ES-I3 (cell line): Measurements from ENCODE around the gene DENR.
"Not testable (repeated sequence)": the region's sequence is repeated elsewhere in the genome, so short reads cannot be mapped to it uniquely, and the experiment has no call there.

Source experiments
- H3K36me3 ChIP-seq: 2 replicates; pipeline ENCODE4 v1.6.1; 2013; ENCODE audit warnings: mild to moderate bottlenecking, low read length, control low read depth, moderate library complexity; ENCODE audit not compliant: insufficient read depth
- H3K4me1 ChIP-seq: 2 replicates; pipeline ENCODE4 v1.6.1; 2013; ENCODE audit warnings: mild to moderate bottlenecking, control low read depth, low read length; ENCODE audit not compliant: insufficient read depth
- H3K9ac ChIP-seq: 2 replicates; pipeline ENCODE4 v1.6.1; 2013; ENCODE audit warnings: low read depth, mild to moderate bottlenecking, low read length, moderate library complexity
- H3K9me3 ChIP-seq: 2 replicates; pipeline ENCODE4 v1.6.1; 2013; ENCODE audit warnings: mild to moderate bottlenecking, low read length, moderate library complexity; ENCODE audit not compliant: control insufficient read depth, insufficient read depth

DENR gene

DNA sequence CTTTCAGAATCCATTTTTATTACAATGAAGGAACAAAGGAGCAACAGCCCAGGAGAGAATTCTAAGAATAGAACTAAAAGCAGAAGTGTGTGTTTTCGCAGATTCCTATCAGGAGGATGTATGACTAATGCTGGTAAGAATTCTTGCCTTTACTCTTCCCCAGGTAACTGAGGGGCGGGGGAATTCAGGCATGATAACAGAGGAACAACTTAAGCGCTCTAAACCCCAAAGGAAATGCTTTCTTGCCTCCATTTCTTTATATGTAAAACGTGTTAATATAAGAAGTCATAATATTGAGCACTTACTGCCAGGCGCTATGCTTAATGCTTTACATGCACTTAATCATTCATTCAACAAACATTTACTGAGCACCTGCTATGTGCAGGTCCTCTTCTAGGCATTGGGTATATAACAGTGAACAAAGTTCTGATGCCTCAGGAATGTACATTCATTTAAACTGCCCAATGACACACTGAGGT lies 26.5 kb upstream of the DENR start:
- peaks cover 11% of the 10 kb centered on the region for H3K4me1 ChIP-seq
- no peaks in the 10 kb centered on the region for H3K36me3 ChIP-seq
- no peak overlapping the region; the same call in 1 of the 2 replicates for H3K9ac ChIP-seq
- no peaks in the 10 kb centered on the region for H3K9me3 ChIP-seq

DNA sequence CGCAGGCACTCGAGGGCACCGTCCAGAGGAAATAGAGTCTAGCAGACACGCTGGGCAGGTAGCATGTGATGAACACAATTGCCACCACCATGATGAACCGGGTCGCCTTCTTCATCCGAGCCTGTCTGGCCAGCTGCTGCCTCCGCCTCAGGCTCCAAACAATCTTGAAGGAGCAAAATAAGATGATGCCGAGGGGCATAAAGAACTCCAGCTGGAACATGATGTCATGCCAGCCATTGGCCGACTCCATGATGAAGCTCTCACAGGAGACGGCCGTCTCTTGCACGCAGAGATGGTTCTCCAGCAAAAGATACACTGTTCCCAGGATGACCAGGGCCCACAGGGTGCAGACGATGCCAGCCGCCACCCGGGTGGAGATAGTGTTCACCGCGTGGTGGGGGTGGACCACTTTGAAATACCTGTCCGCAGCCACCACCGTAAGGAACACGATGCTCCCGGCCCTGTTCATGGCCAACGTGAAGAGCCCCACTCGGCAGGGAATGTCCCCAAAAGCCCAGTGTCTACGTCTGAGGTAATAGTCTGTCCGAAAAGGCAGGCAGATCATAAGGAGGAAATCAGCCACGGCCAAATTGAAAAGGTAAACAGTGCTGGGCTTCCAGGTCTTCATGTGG lies 22.9 kb upstream of the DENR start:
- Histone ChIP-seq H3K36me3 (no peaks in the 10 kb centered on the region), H3K9me3 (no peaks in the 10 kb centered on the region), H3K9ac (no peak overlapping the region), H3K4me1 (peaks cover 11% of the 10 kb centered on the region)

DNA sequence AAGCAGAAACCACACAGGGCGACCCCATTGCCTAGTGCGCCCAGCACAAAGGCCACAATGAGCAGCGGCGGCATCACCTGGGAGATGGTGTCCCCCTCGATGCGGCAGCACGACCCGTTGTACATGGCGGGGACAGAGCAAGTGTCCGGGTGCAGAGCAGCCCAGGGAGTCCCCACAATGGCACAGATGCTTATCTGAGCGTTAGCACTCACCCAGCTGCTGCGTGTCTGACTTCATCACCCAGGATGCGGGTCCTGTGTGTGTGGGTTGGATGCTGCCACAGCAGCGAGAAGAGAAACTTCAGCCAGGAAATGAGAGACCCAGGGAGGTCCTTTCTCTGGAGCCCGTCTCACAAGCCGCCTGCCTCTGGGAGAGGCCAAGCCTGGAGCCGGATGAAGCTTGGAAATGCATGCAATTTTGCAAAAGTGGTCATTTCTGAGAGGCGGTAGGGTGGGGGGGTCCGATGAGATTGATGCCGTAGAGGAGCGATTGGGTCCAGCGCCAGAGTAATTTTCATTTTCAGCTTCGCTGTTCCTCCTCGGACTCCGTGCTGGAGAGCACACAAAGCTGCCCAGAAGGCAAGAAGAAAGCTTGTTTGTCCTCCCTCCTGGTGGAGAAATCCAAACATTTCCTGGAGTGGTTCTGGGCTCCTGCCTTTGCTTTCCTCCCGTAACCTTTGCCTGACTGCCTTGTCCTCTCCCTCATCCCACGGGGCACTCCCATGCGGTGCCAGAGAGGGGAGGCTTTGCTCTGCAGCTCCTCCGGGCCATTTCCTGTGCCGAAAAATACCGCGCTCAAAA lies 22.2 kb upstream of the DENR start, which contains the start of gene HCAR1:
Gene HCAR1 (minus strand): TSS at position 630 of the 800 bp plus-strand sequence. CDS start 505 bp downstream, at position 125.
- peaks cover 4% of the 10 kb centered on the region; the same call in 1 of the 2 replicates for H3K4me1 ChIP-seq
- no peaks in the 10 kb centered on the region for H3K9me3 ChIP-seq
- no peaks in the 10 kb centered on the region for H3K36me3 ChIP-seq
- no peak within 1 kb of the TSS for H3K9ac ChIP-seq

DNA sequence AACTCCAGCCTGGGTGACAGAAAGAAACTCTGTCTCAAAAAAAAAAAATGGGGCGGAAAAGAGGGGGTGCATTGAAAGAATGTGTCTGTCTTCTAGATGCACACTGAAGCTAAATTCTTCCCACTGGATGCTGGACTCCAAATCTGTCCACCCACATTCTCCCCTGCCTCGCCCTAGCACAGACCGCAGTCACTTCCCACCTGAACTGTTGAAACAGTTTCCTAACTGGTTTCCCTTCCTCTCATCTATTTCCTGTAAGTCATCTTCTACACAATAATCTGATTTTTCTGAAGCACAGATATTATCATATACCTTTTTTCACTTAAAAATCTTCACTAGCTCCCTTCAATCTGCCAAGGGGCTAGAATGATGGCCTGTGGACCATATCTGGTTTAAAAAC lies 20.5 kb upstream of the DENR start:
- H3K9me3 ChIP-seq, result 0 out of 2 replicates have a peak, but pooled peaks cover 6% of the 10 kb centered on the region
- H3K4me1 ChIP-seq, result peaks cover 3% of the 10 kb centered on the region; the same call in 1 of the 2 replicates
- no peaks in the 10 kb centered on the region for H3K36me3 ChIP-seq
- H3K9ac ChIP-seq, result no peak overlapping the region

DNA sequence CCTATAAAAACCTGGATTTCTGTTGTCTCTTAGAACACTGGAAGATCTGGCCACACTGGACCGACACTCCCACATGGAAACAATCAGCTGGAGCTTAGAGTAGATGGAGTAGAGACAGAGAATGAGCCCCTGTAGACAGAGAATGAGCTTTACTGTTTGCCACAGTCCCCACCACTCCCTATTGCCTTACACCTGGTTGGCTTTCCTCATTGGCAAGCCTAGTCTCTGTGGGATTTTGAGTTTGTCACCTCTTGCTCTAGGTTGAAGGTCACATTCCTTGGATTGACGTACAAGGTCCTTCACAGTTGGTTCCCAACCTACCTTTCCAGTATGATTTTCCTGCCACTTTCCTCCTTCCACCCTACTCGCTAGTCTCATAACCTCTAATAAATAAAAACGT lies 20.0 kb upstream of the DENR start:
- Histone ChIP-seq H3K4me1 (peaks cover 3% of the 10 kb centered on the region; the same call in 1 of the 2 replicates), H3K9ac (no peak overlapping the region), H3K36me3 (no peaks in the 10 kb centered on the region), H3K9me3 (0 out of 2 replicates have a peak, but pooled peaks cover 6% of the 10 kb centered on the region)

DNA sequence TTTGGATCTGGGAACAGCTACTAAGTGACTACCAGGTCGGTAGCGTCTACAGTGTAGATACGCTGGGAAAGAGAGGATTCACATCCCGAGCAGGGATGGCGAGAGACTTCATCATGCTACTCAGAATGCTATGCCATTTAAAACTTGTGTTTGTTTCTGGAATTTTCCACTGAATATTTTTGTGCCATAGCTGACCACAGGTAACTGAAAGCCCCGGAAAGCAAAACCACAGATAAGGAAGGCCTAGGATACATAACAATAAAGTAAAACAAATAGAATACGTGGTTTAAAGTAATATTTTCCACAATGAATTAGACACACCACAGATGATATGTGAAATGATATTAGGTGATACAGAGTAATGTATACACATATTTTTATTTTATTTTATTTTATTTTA lies 14.1 kb upstream of the DENR start:
- Histone ChIP-seq H3K9me3 (0 out of 2 replicates have a peak, but pooled peaks cover 6% of the 10 kb centered on the region), H3K9ac (no peak overlapping the region), H3K36me3 (no peaks in the 10 kb centered on the region), H3K4me1 (no peaks in the 10 kb centered on the region)

DNA sequence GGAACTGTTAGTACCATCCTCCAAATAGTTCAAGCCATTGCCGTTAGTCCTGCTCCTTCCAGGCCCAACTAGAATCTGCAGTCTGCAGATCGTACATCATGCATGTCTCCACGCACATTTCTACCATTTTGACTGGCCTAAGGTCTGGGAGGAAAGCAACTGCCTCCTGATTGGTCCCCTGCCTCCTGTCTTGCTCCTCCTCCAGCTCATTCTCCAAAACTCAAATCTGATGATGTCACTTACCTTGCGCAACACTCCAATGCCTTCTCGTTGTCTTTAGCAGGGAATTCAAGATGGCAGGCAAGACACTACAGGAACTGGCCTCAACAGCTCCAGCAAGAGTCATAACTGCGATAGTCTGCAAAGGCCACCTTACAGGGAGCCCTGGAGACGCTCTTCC lies 12.3 kb upstream of the DENR start:
- Histone ChIP-seq H3K9me3 (0 out of 2 replicates have a peak, but pooled peaks cover 6% of the 10 kb centered on the region), H3K9ac (no peak overlapping the region), H3K36me3 (no peaks in the 10 kb centered on the region), H3K4me1 (no peaks in the 10 kb centered on the region)

DNA sequence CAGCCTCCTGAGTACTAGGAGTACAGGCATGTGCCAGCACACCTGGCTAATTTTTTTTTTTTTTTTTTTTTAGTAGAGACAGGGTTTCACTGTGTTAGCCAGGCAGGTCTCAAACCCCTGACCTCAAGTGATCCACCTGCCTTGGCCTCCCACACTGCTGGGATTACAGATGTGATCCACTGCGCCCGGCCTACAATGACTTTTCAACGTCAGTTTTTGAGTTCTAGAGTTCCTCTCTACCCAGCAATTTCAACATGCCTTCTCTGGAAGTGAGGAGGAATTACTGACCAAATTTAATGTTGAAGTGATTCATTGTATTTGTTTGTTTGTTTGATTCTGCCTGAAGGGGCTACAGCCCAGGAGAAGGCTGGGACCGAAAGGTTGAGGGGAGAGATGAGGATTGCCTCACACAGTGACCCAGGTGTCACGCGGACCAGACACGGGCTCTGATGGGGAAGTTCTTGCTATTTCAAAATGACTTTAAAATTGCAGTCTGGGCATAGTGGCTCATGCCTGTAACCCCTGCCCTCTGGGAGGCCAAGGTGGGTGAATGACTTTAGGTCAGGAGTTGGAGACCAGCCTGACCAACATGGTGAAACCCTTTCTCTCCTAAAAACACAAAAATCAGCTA lies 8.6 kb upstream of the DENR start:
- Histone ChIP-seq H3K36me3 (no peaks in the 10 kb centered on the region), H3K9me3 (no peaks in the 10 kb centered on the region), H3K4me1 (0 out of 2 replicates have a peak, but pooled peaks cover 3% of the 10 kb centered on the region)

DNA sequence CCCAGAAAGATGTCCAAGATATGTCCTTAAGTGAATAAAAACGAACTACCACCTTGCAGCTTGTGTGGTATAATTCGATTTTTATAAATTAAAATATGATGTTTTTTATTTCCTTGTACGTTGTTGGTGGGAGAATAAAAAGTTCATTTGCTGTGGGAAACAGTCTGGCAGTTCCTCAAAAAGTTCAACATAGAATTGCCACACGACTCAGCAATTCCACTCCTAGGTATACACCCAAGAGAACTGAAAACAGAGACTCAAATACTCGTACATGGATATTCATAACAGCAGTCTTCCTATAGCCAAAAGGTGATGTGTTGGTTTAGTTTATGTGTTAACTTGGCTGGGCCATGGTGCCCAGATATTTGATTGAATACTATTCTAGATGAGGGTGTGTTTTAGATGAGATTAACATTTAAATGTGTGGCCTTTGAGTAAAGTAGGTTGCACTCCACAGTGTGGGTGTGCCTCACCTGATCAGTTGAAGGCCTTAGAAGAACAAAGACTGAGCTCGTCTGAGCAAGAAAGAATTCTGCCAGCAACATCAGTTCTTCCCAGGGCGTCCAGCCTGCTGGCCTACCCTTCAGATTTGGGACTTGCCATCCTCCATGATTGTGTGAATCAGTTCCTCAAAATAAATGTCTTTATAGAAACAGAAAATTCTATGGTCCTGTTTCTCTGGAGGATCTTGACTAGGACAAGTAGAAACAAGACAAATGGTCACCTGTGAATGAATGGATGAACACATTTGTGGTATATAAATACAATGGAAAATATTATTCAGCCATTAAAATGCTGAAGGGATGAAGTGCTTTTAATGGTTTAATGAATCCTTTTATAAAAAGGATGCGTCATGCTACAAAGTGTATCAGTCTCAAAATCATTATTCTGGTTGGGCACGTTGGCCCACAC lies 5.1 kb upstream of the DENR start:
- no peak overlapping the region for H3K9ac ChIP-seq
- no peaks in the 10 kb centered on the region for H3K36me3 ChIP-seq
- no peaks in the 10 kb centered on the region for H3K9me3 ChIP-seq
- 0 out of 2 replicates have a peak, but pooled peaks cover 9% of the 10 kb centered on the region for H3K4me1 ChIP-seq

More for the DNA sequence above, 8.6 kb upstream of the DENR start:
- H3K9ac ChIP-seq, result no peak overlapping the region

DNA sequence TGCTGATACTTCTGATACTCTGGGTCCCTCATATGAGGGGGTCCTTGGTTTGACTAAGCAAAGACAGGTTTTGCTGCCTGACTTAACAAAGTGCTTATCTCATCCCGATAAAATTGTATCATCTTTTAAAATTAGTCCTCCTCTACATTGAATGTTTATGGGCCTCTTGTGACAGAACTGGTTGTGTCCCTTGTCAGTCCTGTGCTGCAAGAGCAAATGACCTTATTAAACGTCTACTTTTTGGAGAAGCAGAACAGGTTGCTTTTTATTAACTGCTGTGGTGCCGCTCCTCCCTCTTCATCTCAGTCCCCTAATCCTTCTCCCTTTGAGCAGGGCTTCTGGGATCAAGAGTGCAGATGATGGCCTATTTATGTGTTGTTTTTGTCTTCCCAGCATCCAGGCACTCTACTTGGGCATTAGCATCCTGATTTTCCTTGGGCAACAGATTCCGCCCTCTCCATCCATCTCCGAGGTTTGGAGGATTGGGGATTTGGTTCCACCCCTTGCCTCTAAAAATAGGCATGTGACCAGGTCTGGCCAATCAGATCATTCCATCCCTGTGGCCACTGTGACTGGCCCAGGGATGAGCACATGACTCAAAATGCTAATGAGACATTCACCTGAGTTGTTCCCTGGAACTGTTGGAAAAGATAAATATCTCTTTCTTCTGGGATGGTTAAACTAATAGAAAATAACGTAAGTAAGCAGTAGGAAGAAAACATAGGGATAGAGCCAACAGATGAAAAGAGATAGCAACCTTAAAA lies 2.9 kb upstream of the DENR start:
- H3K4me1 ChIP-seq, result peaks cover 15% of the 10 kb centered on the region; the same call in 1 of the 2 replicates
- H3K9me3 ChIP-seq, result no peaks in the 10 kb centered on the region
- H3K36me3 ChIP-seq, result peaks cover 11% of the 10 kb centered on the region
- H3K9ac ChIP-seq, result peak overlapping the region; percentile 35; the same call in 1 of the 2 replicates

DNA sequence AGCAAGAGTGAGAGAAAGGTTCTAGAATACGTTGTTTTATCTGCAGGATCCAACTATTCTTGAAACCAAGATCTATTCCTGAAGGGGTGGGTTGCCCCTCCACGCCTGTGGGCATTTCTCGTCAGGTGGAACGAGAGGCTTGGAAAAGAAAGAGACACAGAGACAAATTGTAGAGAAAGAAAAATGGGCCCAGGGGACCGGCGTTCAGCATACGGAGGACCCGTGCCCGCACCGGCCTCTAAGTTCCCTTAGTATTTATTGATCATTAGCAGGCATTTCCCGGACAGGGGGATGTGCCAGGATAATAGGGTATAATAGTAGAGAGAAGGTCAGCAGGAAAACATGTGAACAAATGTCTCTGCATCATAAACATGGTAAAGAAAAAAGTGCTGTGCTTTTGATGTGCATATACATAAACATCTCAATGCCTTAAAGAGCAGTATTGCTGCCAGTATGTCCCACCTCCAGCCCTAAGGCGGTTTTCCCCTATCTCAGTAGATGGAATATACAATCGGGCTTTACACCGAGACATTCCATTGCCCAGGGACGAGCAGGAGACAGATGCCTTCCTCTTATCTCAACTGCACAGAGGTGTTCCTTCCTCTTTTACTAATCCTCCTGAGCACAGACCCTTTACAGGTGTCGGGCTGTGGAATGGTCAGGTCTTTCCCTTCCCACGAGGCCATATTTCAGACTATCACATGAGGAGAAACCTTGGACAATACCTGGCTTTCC lies 1.7 kb upstream of the DENR start:
- H3K4me1 ChIP-seq, result peaks cover 15% of the 10 kb centered on the region; the same call in 1 of the 2 replicates
- H3K36me3 ChIP-seq, result peaks cover 11% of the 10 kb centered on the region
- H3K9me3 ChIP-seq, result not testable (repeated sequence)
- H3K9ac ChIP-seq, result peak overlapping the region; percentile 32

DNA sequence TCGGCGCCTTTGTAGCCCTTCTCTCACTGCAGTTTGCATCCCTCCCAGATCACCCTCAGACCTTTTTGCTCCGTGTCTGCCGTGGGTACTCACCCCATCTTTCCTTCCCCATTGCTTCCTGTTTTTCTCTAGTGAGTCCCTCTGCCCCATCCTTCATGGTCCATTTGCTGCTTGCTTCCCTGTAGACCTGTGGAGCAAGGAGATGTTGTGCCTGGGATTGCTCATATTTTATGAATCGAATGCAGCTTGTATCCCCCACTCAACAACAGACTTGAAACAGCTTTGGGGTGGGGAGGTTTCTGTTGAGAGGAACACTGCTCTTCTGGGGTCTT lies 661 bp downstream of the DENR start:
- Histone ChIP-seq H3K4me1 (peaks cover 12% of the 10 kb centered on the region; the same call in 1 of the 2 replicates), H3K36me3 (peaks cover 16% of the 10 kb centered on the region), H3K9ac (peak overlapping the region; percentile 80), H3K9me3 (no peaks in the 10 kb centered on the region)
